K562 (cell line): Measurements from ENCODE around the gene PEX5. TPM values are rescaled to one million over a fixed set of nuclear protein-coding genes. Genes with fewer than 3 reads are reported as not detected.

Experiments used
- ATAC-seq: fragments of 200-7000 bp; cut with Tn5 transposase; 3 replicates; pipeline ENCODE4 v1.9.1; 2020; ENCODE audit warnings: moderate library complexity
- BruUV-seq: library from RNA; stranded (reverse); fragments of 400-500 nt; replicated peaks from 2 replicates; lab custom pipeline; 2021; lab: Mats Ljungman, UMichigan
- CTCF ChIA-PET: fragments of 300-600 bp; formaldehyde crosslinking; extraction: SDS; loops from one replicate; lab custom pipeline; 2021; ENCODE audit warnings: low intra/inter-chr PET ratio; lab: Yijun Ruan, JAX
- POLR2A ChIA-PET: fragments of 300-600, 350-650 bp; sonication (Branson Sonifier 250); formaldehyde crosslinking; extraction: SDS; loops from one replicate; lab custom pipeline; 2021; ENCODE audit warnings: antibody characterized with exemption, inconsistent platforms; lab: Yijun Ruan, JAX
- DNase-seq, 4 experiments: peaks; one replicate each; pipeline versions ENCODE4 v3.0.0 to v3.0.0-alpha.2; 2011 to 2018; ENCODE audit warnings: low spot score in 3 of 4, mixed read lengths in 3 of 4; ENCODE audit errors: extremely low read depth in 1 of 4
- FAIRE-seq: peaks from 2 replicates; lab custom pipeline; 2011; peaks lifted over from hg19 to GRCh38; lab: Jason Lieb, UNC
- H2AFZ ChIP-seq: 2 replicates; pipeline ENCODE4 v1.6.0; 2011; ENCODE audit warnings: low read depth, low read length, control low read depth, inconsistent platforms
- H3K27ac ChIP-seq: fragments of 200-600 bp; 3 replicates; pipeline ENCODE4 v1.8.0; 2011; ENCODE audit warnings: low read depth, mild to moderate bottlenecking, control low read depth, inconsistent platforms, low read length, moderate library complexity, mixed read lengths; ENCODE audit errors: extremely low read depth
- H3K27me3 ChIP-seq, 2 experiments: fragments of 300-600 bp in 1 of 2; 2 replicates in 1 of 2; 3 replicates in 1 of 2; pipeline versions ENCODE4 v1.6.0 to v1.8.0; 2011; ENCODE audit warnings: inconsistent platforms in 2 of 2, low read length in 2 of 2, mild to moderate bottlenecking in 1 of 2, mixed read lengths in 1 of 2, moderate library complexity in 1 of 2; ENCODE audit not compliant: control insufficient read depth in 2 of 2, insufficient read depth in 2 of 2
- H3K36me3 ChIP-seq: fragments of 300-600 bp; 3 replicates; pipeline ENCODE4 v1.8.0; 2011; ENCODE audit warnings: mild to moderate bottlenecking, low read length, inconsistent platforms; ENCODE audit not compliant: control insufficient read depth, insufficient read depth
- H3K4me1 ChIP-seq, 2 experiments: fragments of 200-600 bp in 1 of 2; replicated peaks in 1 of 2; 2 replicates in 1 of 2; 3 replicates in 1 of 2; pipeline versions ENCODE4 v1.5.1 to v1.8.0; 2011; ENCODE audit warnings: inconsistent platforms in 2 of 2, low read length in 2 of 2, mild to moderate bottlenecking in 1 of 2, mixed read lengths in 1 of 2, moderate library complexity in 1 of 2; ENCODE audit not compliant: control insufficient read depth in 2 of 2, insufficient read depth in 2 of 2
- H3K4me2 ChIP-seq: 2 replicates; pipeline ENCODE4 v1.6.1; 2011; ENCODE audit warnings: low read length, control low read depth, inconsistent platforms, mixed read lengths; ENCODE audit not compliant: insufficient read depth
- H3K4me3 ChIP-seq: fragments of 200-600 bp; sonication (generic), shearing (Covaris generic); 2 replicates; pipeline ENCODE4 v1.5.1; 2016; ENCODE audit warnings: control low read depth, inconsistent platforms
- H3K79me2 ChIP-seq: fragments of 200-600 bp; 3 replicates; pipeline ENCODE4 v1.8.0; 2011; ENCODE audit warnings: low read length, inconsistent platforms; ENCODE audit not compliant: control insufficient read depth, insufficient read depth
- H3K9ac ChIP-seq, 2 experiments: 2 replicates each; pipeline versions ENCODE4 v1.6.0 to v1.6.1; 2011; ENCODE audit warnings: low read depth in 2 of 2, low read length in 2 of 2, control low read depth in 1 of 2, inconsistent platforms in 1 of 2, mild to moderate bottlenecking in 1 of 2, mixed read lengths in 1 of 2; ENCODE audit not compliant: insufficient read depth in 1 of 2
- H3K9me1 ChIP-seq: one replicate; pipeline ENCODE4 v1.6.0; 2011; ENCODE audit warnings: inconsistent platforms, mild to moderate bottlenecking, low read length, moderate library complexity; ENCODE audit not compliant: control insufficient read depth, insufficient read depth
- H3K9me3 ChIP-seq: replicated peaks from 2 replicates; pipeline ENCODE4 v1.5.1; 2011; ENCODE audit warnings: low read depth, low read length, inconsistent platforms; ENCODE audit not compliant: control insufficient read depth, insufficient read depth
- H4K20me1 ChIP-seq: replicated peaks from 2 replicates; pipeline ENCODE4 v1.6.1; 2011; ENCODE audit warnings: low read length, inconsistent platforms, mixed read lengths; ENCODE audit not compliant: control insufficient read depth, insufficient read depth
- CTCF ChIP-seq, 3 experiments: IDR thresholded peaks in 2 of 3; conservative IDR thresholded peaks in 1 of 3; 2 replicates each; pipeline ENCODE4 v1.5.1; 2011 to 2012; ENCODE audit warnings: low read length in 3 of 3, mild to moderate bottlenecking in 3 of 3, control low read depth in 2 of 3, improper control_type of control experiment in 1 of 3, inconsistent platforms in 1 of 3, low read depth in 1 of 3, mixed read lengths in 1 of 3, moderate library complexity in 1 of 3; ENCODE audit not compliant: insufficient read depth in 2 of 3
- REST ChIP-seq, 2 experiments: fragments of 450-650 bp; formaldehyde crosslinking in 1 of 2; IDR thresholded peaks; 2 replicates each; pipeline versions ENCODE4 v1.4.0 to v1.6.1; 2014 to 2020; ENCODE audit warnings: mild to moderate bottlenecking in 2 of 2, borderline replicate concordance in 1 of 2, low read depth in 1 of 2
- SMARCB1 ChIP-seq: IDR thresholded peaks from 2 replicates; pipeline ENCODE4 v1.6.1; 2011; ENCODE audit warnings: improper control_type of control experiment, low read depth; ENCODE audit not compliant: insufficient read length
- TAF9B ChIP-seq: fragments of 450-650 bp; IDR thresholded peaks from 2 replicates; pipeline ENCODE4 v1.6.1; 2018; ENCODE audit warnings: mild to moderate bottlenecking; ENCODE audit not compliant: partially characterized antibody
- TCF7L2 ChIP-seq: fragments of 150-350 bp; IDR thresholded peaks from 2 replicates; pipeline ENCODE4 v1.6.1; 2016; ENCODE audit warnings: low read depth, mild to moderate bottlenecking, low read length, moderate library complexity
- UBTF ChIP-seq, 2 experiments: IDR thresholded peaks; 2 replicates each; pipeline ENCODE4 v1.6.1; 2012; ENCODE audit warnings: improper control_type of control experiment in 2 of 2, low read depth in 2 of 2, low read length in 2 of 2, borderline replicate concordance in 1 of 2
- ZNF165 ChIP-seq: fragments of 250-450 bp; sonication (Bioruptor Pico); IDR thresholded peaks from 2 replicates; pipeline ENCODE4 v1.4.0; 2020; ENCODE audit warnings: borderline replicate concordance
- ZNF764 ChIP-seq: fragments of 250-450 bp; sonication (Bioruptor Pico); IDR thresholded peaks from 2 replicates; pipeline ENCODE4 v1.4.0; 2020; ENCODE audit warnings: low read depth, mild to moderate bottlenecking, moderate library complexity
- WGBS: fragments of 100-300 bp; shearing (Covaris generic); methylation state at CpG from one replicate; pipeline ENCODE4 v1.1.6; 2016; ENCODE audit warnings: low coverage, mixed read lengths; ENCODE audit not compliant: insufficient coverage; ENCODE audit errors: missing lambda C conversion rate; 5-methylcytosine and 5-hydroxymethylcytosine counted together
- in situ Hi-C: fragments of 300-500 bp; cut with MboI; formaldehyde crosslinking; loops from 4 replicates; pipeline ENCODE4 v1.15.0; 2018; ENCODE audit warnings: inconsistent platforms, mixed read lengths
- intact Hi-C: fragments of 100-400 bp; cut with micrococcal nuclease; formaldehyde crosslinking; loops from 2 replicates; pipeline ENCODE4 v1.14.2; 2022
- polyA plus RNA-seq, 8 experiments: library from polyadenylated mRNA; depleted of rRNA in 4 of 8; stranded (reverse) in 5 of 8; unstranded in 3 of 8; fragments of >200 nt; fragmentation: Nextera tagmentation in 2 of 8; fragmentation: Illumina TruSeq in 1 of 8; extraction: Ambion mirVana in 2 of 8; extraction: Trizol in 1 of 8; gene quantifications; 2 replicates each; pipeline versions ENCODE4 v1.2.1 to v1.2.3, GENCODE V29; 2011 to 2014; ENCODE audit warnings: inconsistent platforms in 1 of 8, missing spikeins in 1 of 8
- total RNA-seq, 7 experiments: library from RNA; depleted of rRNA in 6 of 7; stranded (reverse); fragments of >200 nt in 6 of 7; fragmentation: Illumina TruSeq in 2 of 7; extraction: Trizol in 2 of 7; gene quantifications; 2 replicates each; pipeline versions ENCODE4 v1.2.1 to v1.2.3, GENCODE V29; 2011 to 2021; ENCODE audit warnings: low replicate concordance in 1 of 7

The PEX5 gene
- total and polyA plus RNA-seq, 9 of the 15 experiments (the other 6 are each of a cell fraction or from before 2014, with no cell fraction given): 1.4 to 26.1 (median 14.0) TPM

GRCh38 chr12:7162691-7163114 lies 26.8 kb upstream of the PEX5 start:
- Histone ChIP-seq H3K27ac (no peak overlapping the region), H3K9me3 (no peaks in the 10 kb centered on the region), H3K9ac (no peak overlapping the region), H3K36me3 (no peaks in the 10 kb centered on the region), H3K27me3 (no peaks in the 10 kb centered on the region; a peak in 1 of 5 replicates), H3K9me1 (no peaks in the 10 kb centered on the region), H4K20me1 (no peaks in the 10 kb centered on the region), H3K4me3 (no peak overlapping the region), H3K4me1 (peaks cover 0 to 3% of the 10 kb centered on the region in 2 experiments; a peak in 2 of 5 replicates), H3K4me2 (no peak overlapping the region), H3K79me2 (no peaks in the 10 kb centered on the region), H2AFZ (no peak overlapping the region)
- in situ Hi-C loops: no loop called here
- WGBS: 24% methylated on average over 7 of the region's 19 CpGs
- BruUV-seq: no TSS peak
- intact Hi-C loops: no loop called here
- ChIA-PET CTCF (interaction anchor here (1.1 kb wide), 1 partner anchor 476 kb away, joined by 3 read pairs; no protein-coding TSS in a partner anchor), POLR2A (interaction anchor here (0.6 to 1.4 kb wide), 2 partner anchors 232 to 293 kb away, joined by 4 read pairs; no protein-coding TSS in a partner anchor)
- peak; percentile 23 for FAIRE-seq
- peak; percentile 94 for ATAC-seq
- DNase-seq: peak; percentile 40 to 53 (median 44)
- peak; percentile 64 to 77 (median 64) for TF ChIP-seq CTCF (IDR thresholded peaks at IDR 0.05 in 2 of 3, conservative IDR thresholded peaks at IDR 0.05 in 1 of 3; ENCODE audit: insufficient read depth in 2 of 3, low read depth in 1 of 3, low read length in 3 of 3)
- no peak for TF ChIP-seq SMARCB1
- TF ChIP-seq ZNF165 (CRISPR knock-in tag): no peak
- TF ChIP-seq TCF7L2: no peak
- no peak for TF ChIP-seq ZNF764
- no peak for TF ChIP-seq TAF9B
- peak; percentile 21; the same call in 1 of the 2 replicates for TF ChIP-seq REST (IDR thresholded peaks at IDR 0.05; ENCODE audit: borderline replicate concordance)
- no peak for TF ChIP-seq REST (CRISPR knock-in tag; IDR thresholded peaks at IDR 0.05; ENCODE audit: low read depth)
- no peak for TF ChIP-seq UBTF (IDR thresholded peaks at IDR 0.05; ENCODE audit: borderline replicate concordance in 1 of 2, low read depth in 2 of 2, low read length in 2 of 2)
